Stimulated activated CD4-positive, alpha-beta T cell treated with anti-CD3 and anti-CD28 coated beads, Interleukin-12 subunit alpha, Interleukin-12 subunit beta, amount 100 ng/mL, for 4 hours (primary cell): Measurements from ENCODE around the gene LILRA5.
"Not testable (repeated sequence)": the region's sequence is repeated elsewhere in the genome, so short reads cannot be mapped to it uniquely, and the experiment has no call there.

ENCODE experiments used
- DNase-seq: peaks from one replicate; pipeline ENCODE4 v3.0.0-alpha.2; 2020

LILRA5 gene

GRCh38 chr19:54312436-54313377 is at the start of gene LILRA5:
Gene LILRA5 (minus strand): TSS chr19:54313166. CDS start chr19:54313019, 147 bp downstream.
- DNase-seq, result no peak

GRCh38 chr19:54361680-54362422 is 48.9 kb upstream of the LILRA5 start:
- not testable (repeated sequence) for DNase-seq

GRCh38 chr19:54359149-54359820 is 46.3 kb upstream of the LILRA5 start:
- peak; percentile 67 for DNase-seq

- DNase-seq, result no peak
These were observed 44.4 kb upstream of the LILRA5 start for GRCh38 chr19:54357381-54357780.

GRCh38 chr19:54356444-54357056 is 43.6 kb upstream of the LILRA5 start:
- DNase-seq, result no peak

- no peak for DNase-seq
These were observed 42.7 kb upstream of the LILRA5 start for GRCh38 chr19:54355675-54356074.

GRCh38 chr19:54354761-54355160 is 41.8 kb upstream of the LILRA5 start:
- no peak for DNase-seq

GRCh38 chr19:54352546-54352945 is 39.6 kb upstream of the LILRA5 start:
- DNase-seq, result no peak

- no peak for DNase-seq
These were observed 39.1 kb upstream of the LILRA5 start for GRCh38 chr19:54352041-54352440.

GRCh38 chr19:54351474-54351873 is 38.5 kb upstream of the LILRA5 start:
- DNase-seq, result no peak

GRCh38 chr19:54345938-54346386 is 33.0 kb upstream of the LILRA5 start:
- no peak for DNase-seq

GRCh38 chr19:54343868-54344267 is 30.9 kb upstream of the LILRA5 start:
- DNase-seq, result no peak

GRCh38 chr19:54341295-54341694 is 28.3 kb upstream of the LILRA5 start:
- DNase-seq, result no peak

GRCh38 chr19:54339646-54340358 is 26.8 kb upstream of the LILRA5 start:
- no peak for DNase-seq

- DNase-seq, result no peak
These were observed 25.6 kb upstream of the LILRA5 start for GRCh38 chr19:54338521-54338920.

GRCh38 chr19:54337858-54338230 is 24.9 kb upstream of the LILRA5 start:
- DNase-seq, result no peak

GRCh38 chr19:54336893-54337857 is 24.2 kb upstream of the LILRA5 start:
- no peak for DNase-seq

GRCh38 chr19:54335979-54336892 is 23.3 kb upstream of the LILRA5 start:
- DNase-seq, result no peak

- no peak for DNase-seq
These were observed 22.2 kb upstream of the LILRA5 start for GRCh38 chr19:54335164-54335563.
